ENCODE measurements around the gene ZBTB17. TPM values are rescaled to one million over a fixed set of nuclear protein-coding genes. Genes with fewer than 3 reads are reported as not detected.
"Not testable (repeated sequence)": the region's sequence is repeated elsewhere in the genome, so short reads cannot be mapped to it uniquely, and the experiment has no call there.

Gene ZBTB17
- total RNA-seq, 1 experiment from 2014 or later, result 41.6 TPM

- H3K27ac ChIP-seq (ENCODE audit: low read length), result no peak overlapping the region
- DNase-seq (ENCODE audit: low read depth, low spot score), result no peak
- BruUV-seq (replicated peaks), result no TSS peak
- H3K9me3 ChIP-seq (ENCODE audit: control insufficient read depth, insufficient read depth, low read depth, low read length), result no peaks in the 10 kb centered on the region
- ATAC-seq, result no peak
- CTCF ChIA-PET, result no interaction called here
- no peaks in the 10 kb centered on the region for H3K36me3 ChIP-seq (ENCODE audit: control insufficient read depth, insufficient read depth, low read length)
- no peaks in the 10 kb centered on the region for H3K27me3 ChIP-seq (ENCODE audit: control insufficient read depth, insufficient read depth, low read length)
- TF ChIP-seq, protein P1, sequence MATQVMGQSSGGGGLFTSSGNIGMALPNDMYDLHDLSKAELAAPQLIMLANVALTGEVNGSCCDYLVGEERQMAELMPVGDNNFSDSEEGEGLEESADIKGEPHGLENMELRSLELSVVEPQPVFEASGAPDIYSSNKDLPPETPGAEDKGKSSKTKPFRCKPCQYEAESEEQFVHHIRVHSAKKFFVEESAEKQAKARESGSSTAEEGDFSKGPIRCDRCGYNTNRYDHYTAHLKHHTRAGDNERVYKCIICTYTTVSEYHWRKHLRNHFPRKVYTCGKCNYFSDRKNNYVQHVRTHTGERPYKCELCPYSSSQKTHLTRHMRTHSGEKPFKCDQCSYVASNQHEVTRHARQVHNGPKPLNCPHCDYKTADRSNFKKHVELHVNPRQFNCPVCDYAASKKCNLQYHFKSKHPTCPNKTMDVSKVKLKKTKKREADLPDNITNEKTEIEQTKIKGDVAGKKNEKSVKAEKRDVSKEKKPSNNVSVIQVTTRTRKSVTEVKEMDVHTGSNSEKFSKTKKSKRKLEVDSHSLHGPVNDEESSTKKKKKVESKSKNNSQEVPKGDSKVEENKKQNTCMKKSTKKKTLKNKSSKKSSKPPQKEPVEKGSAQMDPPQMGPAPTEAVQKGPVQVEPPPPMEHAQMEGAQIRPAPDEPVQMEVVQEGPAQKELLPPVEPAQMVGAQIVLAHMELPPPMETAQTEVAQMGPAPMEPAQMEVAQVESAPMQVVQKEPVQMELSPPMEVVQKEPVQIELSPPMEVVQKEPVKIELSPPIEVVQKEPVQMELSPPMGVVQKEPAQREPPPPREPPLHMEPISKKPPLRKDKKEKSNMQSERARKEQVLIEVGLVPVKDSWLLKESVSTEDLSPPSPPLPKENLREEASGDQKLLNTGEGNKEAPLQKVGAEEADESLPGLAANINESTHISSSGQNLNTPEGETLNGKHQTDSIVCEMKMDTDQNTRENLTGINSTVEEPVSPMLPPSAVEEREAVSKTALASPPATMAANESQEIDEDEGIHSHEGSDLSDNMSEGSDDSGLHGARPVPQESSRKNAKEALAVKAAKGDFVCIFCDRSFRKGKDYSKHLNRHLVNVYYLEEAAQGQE (IDR thresholded peaks at IDR 0.05; ENCODE audit: insufficient read depth in 1 of 2, low read depth in 2 of 2, low read length in 1 of 2), result no peak
- TF ChIP-seq POLR2AphosphoS5 (IDR thresholded peaks at IDR 0.05; ENCODE audit: low read depth, low read length), result no peak
- TF ChIP-seq SIN3A (IDR thresholded peaks at IDR 0.05; ENCODE audit: borderline replicate concordance, insufficient read depth, low read depth, low read length), result no peak
- TF ChIP-seq TCF7L2 (IDR thresholded peaks at IDR 0.05; ENCODE audit: low read depth, low read length), result no peak
- TF ChIP-seq CTCF (IDR thresholded peaks at IDR 0.05), result no peak
- H3K4me1 ChIP-seq (ENCODE audit: control insufficient read depth, insufficient read depth, low read length), result peaks cover 5% of the 10 kb centered on the region
- intact Hi-C loops (cut with micrococcal nuclease; ENCODE audit: unreplicated experiment) (no loop called here), in situ Hi-C loops (cut with HindIII; ENCODE audit: low pct_unique_long_range_greater_than_20kb, low sequenced_read_pairs) (no loop called here)
- no peak overlapping the region for H3K4me3 ChIP-seq (ENCODE audit: low read depth in 2 of 2, low read length in 2 of 2)
- POLR2A ChIA-PET, result no interaction called here
Measured at GRCh38 chr1:16022393-16022792, 46.5 kb upstream of the ZBTB17 start.

GRCh38 chr1:16021681-16022080 is 45.8 kb upstream of the ZBTB17 start, which contains the start of gene CLCNKA:
CLCNKA (plus strand) TSS chr1:16022036; CDS start chr1:16022620, 584 bp downstream.
- ChIA-PET POLR2A (no interaction called here), CTCF (no interaction called here)
- BruUV-seq (replicated peaks), result no TSS peak
- Histone ChIP-seq H3K27me3 (ENCODE audit: control insufficient read depth, insufficient read depth, low read length) (no peaks in the 10 kb centered on the region), H3K36me3 (ENCODE audit: control insufficient read depth, insufficient read depth, low read length) (no peaks in the 10 kb centered on the region), H3K4me1 (ENCODE audit: control insufficient read depth, insufficient read depth, low read length) (peaks cover 8% of the 10 kb centered on the region), H3K4me3 (ENCODE audit: low read depth in 2 of 2, low read length in 2 of 2) (no peak within 1 kb of the TSS), H3K9me3 (ENCODE audit: control insufficient read depth, insufficient read depth, low read depth, low read length) (no peaks in the 10 kb centered on the region), H3K27ac (ENCODE audit: low read length) (no peak within 1 kb of the TSS)
- ATAC-seq, result no peak
- intact Hi-C loops (cut with micrococcal nuclease; ENCODE audit: unreplicated experiment) (no loop called here), in situ Hi-C loops (cut with HindIII; ENCODE audit: low pct_unique_long_range_greater_than_20kb, low sequenced_read_pairs) (no loop called here)
- no peak for DNase-seq (ENCODE audit: low read depth, low spot score)
- TF ChIP-seq CTCF (IDR thresholded peaks at IDR 0.05) (no peak), SIN3A (IDR thresholded peaks at IDR 0.05; ENCODE audit: borderline replicate concordance, insufficient read depth, low read depth, low read length) (no peak), TCF7L2 (IDR thresholded peaks at IDR 0.05; ENCODE audit: low read depth, low read length) (no peak), POLR2AphosphoS5 (IDR thresholded peaks at IDR 0.05; ENCODE audit: low read depth, low read length) (no peak)
- TF ChIP-seq, protein P1 (IDR thresholded peaks at IDR 0.05; ENCODE audit: insufficient read depth in 1 of 2, low read depth in 2 of 2, low read length in 1 of 2), result no peak

DNA sequence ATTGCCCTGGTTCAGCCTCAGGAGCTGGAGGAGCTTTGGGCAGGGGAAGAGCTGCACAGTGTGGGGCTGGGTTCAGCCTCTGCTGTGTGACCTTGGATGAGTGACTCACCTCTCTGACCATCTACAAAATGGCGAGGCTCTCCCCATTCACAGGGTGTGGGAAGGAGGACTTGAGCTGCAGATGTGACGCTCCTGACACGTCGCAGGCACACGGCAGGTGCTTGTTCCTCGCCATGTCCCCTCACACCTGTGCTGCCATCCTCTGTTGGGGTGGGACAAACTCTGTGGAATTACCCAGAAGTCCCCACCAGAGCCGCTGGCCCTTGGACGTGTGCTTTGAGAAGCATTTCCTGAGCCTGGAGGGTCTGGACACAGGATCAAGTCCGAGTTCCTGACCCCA is 45.0 kb upstream of the ZBTB17 start:
- H3K9me3 ChIP-seq (ENCODE audit: control insufficient read depth, insufficient read depth, low read depth, low read length); BruUV-seq (replicated peaks); ATAC-seq; in situ Hi-C loops (cut with HindIII; ENCODE audit: low pct_unique_long_range_greater_than_20kb, low sequenced_read_pairs); H3K27me3 ChIP-seq (ENCODE audit: control insufficient read depth, insufficient read depth, low read length); DNase-seq (ENCODE audit: low read depth, low spot score); H3K36me3 ChIP-seq (ENCODE audit: control insufficient read depth, insufficient read depth, low read length); POLR2A ChIA-PET; intact Hi-C loops (cut with micrococcal nuclease; ENCODE audit: unreplicated experiment); CTCF ChIA-PET; H3K27ac ChIP-seq (ENCODE audit: low read length); H3K4me3 ChIP-seq (ENCODE audit: low read depth in 2 of 2, low read length in 2 of 2): not testable (repeated sequence)
- H3K4me1 ChIP-seq (ENCODE audit: control insufficient read depth, insufficient read depth, low read length), result peaks cover 13% of the 10 kb centered on the region

Measured in Panc1 (cell line).